Skeletal muscle satellite cell (primary cell): ENCODE results near the gene CERS6.

ENCODE experiments used
- H3K27me3 ChIP-seq: 2 replicates; pipeline ENCODE4 v1.7.0; 2013; ENCODE audit warnings: low read length; ENCODE audit not compliant: control insufficient read depth, insufficient read depth
- H3K36me3 ChIP-seq: 2 replicates; pipeline ENCODE4 v1.7.0; 2013; ENCODE audit warnings: mild to moderate bottlenecking, control low read depth, low read length; ENCODE audit not compliant: insufficient read depth
- H3K4me1 ChIP-seq: 2 replicates; pipeline ENCODE4 v1.7.0; 2013; ENCODE audit warnings: low read length; ENCODE audit not compliant: control insufficient read depth, insufficient read depth
- H3K4me2 ChIP-seq: 2 replicates; pipeline ENCODE4 v1.7.0; 2013; ENCODE audit warnings: mild to moderate bottlenecking, low read length
- H3K4me3 ChIP-seq: 2 replicates; pipeline ENCODE4 v1.7.0; 2013; ENCODE audit warnings: low read length
- H3K9ac ChIP-seq: 2 replicates; pipeline ENCODE4 v1.7.0; 2013; ENCODE audit warnings: mild to moderate bottlenecking, low read depth, low read length, moderate library complexity
- H3K9me3 ChIP-seq: replicated peaks from 2 replicates; pipeline ENCODE4 v1.7.0; 2013; ENCODE audit warnings: mild to moderate bottlenecking, control low read depth, low read length

The CERS6 gene

DNA sequence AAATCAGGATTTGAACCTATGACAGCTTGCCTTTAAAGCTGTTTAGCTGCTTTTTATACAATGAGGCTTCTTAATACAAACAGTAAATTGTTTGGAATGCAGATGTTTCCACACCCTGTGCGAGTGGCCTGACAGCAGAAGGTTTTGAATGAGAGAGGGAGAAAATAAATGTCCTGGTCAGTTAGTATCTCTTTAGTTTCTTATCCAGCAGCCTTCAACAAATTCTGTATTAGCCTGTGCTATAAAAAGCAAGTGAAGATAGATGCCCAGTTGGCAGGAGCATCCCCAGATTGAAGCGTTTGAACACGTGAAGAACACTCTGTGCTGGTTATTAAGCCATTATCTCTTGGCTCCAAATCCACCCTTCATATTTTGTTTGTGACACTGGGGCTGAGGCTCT lies 70.6 kb downstream of the CERS6 start:
- Histone ChIP-seq H3K36me3 (no peaks in the 10 kb centered on the region), H3K4me3 (no peak overlapping the region), H3K9me3 (no peaks in the 10 kb centered on the region), H3K27me3 (no peaks in the 10 kb centered on the region), H3K4me1 (peaks cover 58% of the 10 kb centered on the region), H3K9ac (no peak overlapping the region), H3K4me2 (no peak overlapping the region)

DNA sequence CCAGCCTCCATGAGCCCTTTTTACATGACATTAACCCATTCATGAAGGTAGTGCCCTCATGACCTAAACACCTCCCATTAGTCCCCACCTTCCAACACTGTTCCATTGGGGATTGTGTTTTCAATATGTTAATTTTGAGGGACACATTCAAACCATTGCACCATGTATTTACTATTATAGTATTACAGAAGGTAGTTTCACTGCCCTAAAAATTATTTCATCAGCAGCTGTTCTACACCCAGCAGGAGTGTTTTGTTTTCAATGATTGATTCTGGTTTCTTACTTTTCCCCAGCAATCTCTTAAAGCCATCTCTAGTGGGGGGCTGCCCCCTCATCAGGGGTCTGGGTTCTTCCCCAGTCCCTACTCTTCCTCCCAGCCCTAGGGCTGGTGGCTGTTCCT lies 71.9 kb downstream of the CERS6 start:
- Histone ChIP-seq H3K4me3 (no peak overlapping the region), H3K9me3 (no peaks in the 10 kb centered on the region), H3K4me2 (no peak overlapping the region), H3K27me3 (no peaks in the 10 kb centered on the region), H3K4me1 (peaks cover 54% of the 10 kb centered on the region), H3K9ac (no peak overlapping the region), H3K36me3 (no peaks in the 10 kb centered on the region)

DNA sequence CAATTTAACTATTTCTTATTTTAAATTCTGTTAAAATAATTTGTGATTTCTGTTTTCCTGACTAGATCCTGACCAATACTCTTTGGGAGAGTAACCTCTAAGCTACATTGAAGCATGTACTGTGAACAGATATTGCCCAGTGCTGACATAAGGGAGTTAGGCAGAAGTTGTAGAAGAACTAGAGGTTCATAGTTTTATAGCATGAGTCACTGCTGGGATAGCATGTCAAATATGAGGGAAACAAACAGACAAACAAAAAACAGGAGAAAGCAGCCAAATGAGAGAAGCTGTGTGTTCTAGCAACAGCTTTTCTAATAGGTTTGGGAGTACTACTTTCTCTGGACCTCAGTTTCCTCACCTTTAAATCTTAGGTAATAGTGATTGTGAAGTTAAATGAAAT lies 72.4 kb downstream of the CERS6 start:
- H3K4me2 ChIP-seq: no peak overlapping the region
- H3K4me3 ChIP-seq: no peak overlapping the region
- no peaks in the 10 kb centered on the region for H3K36me3 ChIP-seq
- H3K9me3 ChIP-seq: no peaks in the 10 kb centered on the region
- no peaks in the 10 kb centered on the region for H3K27me3 ChIP-seq
- H3K4me1 ChIP-seq: peaks cover 54% of the 10 kb centered on the region
- H3K9ac ChIP-seq: no peak overlapping the region

DNA sequence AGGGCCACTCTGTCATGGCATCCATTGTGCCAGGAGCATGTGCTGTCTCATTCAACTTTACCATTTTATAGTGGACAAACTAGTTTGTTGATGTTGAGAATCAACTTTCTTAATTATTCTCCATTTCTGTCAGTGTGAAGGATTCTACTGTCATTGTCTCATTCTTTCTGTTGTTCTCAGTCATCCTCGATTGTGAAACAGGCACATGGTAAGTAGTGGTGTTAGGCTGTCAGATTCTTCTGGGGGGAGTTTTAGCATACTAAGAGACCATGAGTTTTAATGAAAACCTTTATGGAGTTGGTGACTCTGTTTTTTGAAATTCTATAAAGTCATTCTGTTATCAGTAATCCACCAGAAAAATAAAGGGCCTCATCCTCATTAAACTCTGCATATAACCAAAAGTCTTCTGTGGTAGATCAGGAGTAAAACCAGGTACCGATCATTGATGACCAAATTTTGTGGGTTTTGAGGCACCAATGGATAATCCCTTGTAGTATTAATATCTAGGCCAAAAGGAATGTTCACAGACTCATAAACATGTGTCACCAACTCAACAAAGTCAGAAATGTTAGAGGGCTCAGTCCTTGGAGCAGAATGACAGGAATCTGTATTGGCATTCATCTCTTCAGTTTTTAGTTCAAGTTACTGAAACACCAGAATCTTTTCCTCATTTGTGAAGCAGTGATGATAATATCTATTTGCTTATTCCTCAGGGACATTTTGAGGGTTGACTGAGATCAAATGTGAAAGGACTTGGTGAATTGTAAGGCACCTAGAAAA lies 73.2 kb downstream of the CERS6 start:
- Histone ChIP-seq H3K4me3 (no peak overlapping the region), H3K36me3 (no peaks in the 10 kb centered on the region), H3K9me3 (no peaks in the 10 kb centered on the region), H3K9ac (no peak overlapping the region), H3K27me3 (no peaks in the 10 kb centered on the region), H3K4me2 (no peak overlapping the region), H3K4me1 (peaks cover 54% of the 10 kb centered on the region)

DNA sequence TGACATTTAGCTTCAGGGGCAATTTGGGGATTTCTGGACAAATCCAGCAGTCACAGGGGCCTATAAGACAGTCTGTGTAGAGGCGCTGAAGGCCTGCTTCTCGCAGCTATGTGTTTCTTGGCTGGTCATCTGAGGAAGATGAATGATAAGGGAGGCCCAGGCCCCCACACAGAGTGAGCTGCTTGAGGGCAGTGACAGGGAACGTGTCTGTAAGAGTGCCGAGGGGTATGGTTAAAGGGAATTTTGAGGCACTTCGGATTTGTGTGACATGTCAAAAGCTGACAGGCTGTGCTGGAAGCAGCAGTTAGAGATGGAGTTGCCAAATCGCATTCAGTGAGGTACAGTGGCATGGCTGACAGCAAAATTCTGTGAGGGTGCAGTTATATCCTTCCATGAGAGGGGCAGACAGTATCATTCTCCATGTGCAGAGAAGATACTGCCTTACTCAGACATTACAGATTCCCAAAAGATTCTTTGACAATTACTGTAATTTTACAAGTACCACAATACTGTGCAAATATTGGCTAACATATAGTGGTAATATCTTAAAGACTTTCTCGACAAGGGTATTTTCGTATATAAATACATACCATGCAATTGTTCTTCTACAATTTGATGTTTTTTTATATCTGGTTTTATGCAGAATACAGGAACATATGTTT lies 74.0 kb downstream of the CERS6 start:
- peaks cover 54% of the 10 kb centered on the region for H3K4me1 ChIP-seq

DNA sequence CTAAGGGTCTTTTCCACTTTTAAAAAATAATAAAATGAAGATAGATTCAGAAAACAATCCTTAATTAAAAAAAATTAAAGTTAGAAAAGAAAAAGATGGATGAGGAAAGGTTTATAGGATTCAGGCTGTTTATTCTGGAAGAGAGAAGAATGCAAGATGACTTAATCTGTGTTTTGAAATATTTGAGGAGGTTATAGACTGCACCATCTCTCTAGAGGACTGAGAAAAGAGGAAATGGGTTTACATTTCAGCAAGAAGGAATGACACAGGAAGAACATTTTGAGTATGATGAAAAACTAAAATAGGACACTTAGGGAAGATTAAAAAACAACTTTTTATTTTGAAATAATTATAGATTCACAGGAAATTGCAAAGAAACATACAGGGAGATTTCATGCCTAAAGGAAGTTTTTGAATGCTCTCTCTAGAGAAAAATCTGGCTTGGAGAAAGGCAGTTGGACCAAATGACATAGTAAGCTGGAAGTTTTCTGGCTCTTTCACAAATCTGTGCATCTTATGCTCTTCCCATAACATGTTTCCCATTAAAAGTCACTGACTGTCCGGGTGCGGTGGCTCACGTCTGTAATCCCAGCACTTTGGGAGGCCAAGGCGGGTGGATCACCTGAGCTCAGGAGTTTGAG lies 75.0 kb downstream of the CERS6 start:
- Histone ChIP-seq H3K4me1 (peaks cover 52% of the 10 kb centered on the region), H3K9me3 (no peaks in the 10 kb centered on the region), H3K9ac (peak overlapping the region; percentile 36), H3K36me3 (no peaks in the 10 kb centered on the region), H3K27me3 (no peaks in the 10 kb centered on the region), H3K4me2 (peak overlapping the region; percentile 12), H3K4me3 (no peak overlapping the region)

More for the DNA sequence above, 74.0 kb downstream of the CERS6 start:
- no peak overlapping the region for H3K4me3 ChIP-seq
- H3K27me3 ChIP-seq: no peaks in the 10 kb centered on the region
- H3K36me3 ChIP-seq: no peaks in the 10 kb centered on the region
- H3K4me2 ChIP-seq: no peak overlapping the region
- H3K9ac ChIP-seq: no peak overlapping the region
- no peaks in the 10 kb centered on the region for H3K9me3 ChIP-seq

DNA sequence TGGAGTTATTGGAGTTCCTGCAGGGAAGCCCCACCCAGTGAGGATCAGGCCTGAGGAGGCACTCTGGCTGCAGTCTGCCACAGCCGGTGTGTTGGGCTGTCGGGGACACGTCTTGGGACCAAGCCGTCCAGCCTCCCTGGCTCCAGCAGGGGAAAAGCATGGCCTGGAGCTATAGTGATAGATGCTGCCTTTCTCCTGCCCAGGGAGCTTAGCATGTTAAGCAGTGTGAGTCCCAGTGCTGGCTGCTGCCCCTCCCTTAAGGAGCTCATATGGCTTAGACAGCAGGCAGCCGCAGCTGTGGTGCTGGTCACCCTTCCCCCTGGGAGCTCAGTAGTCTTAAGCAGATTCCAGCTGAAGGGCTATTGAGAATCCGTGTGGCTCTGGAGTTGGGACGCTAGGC lies 78.9 kb downstream of the CERS6 start:
- no peak overlapping the region for H3K9ac ChIP-seq
- H3K4me3 ChIP-seq: no peak overlapping the region
- H3K27me3 ChIP-seq: no peaks in the 10 kb centered on the region
- H3K4me2 ChIP-seq: no peak overlapping the region
- no peaks in the 10 kb centered on the region for H3K9me3 ChIP-seq
- H3K4me1 ChIP-seq: peaks cover 35% of the 10 kb centered on the region
- no peaks in the 10 kb centered on the region for H3K36me3 ChIP-seq

DNA sequence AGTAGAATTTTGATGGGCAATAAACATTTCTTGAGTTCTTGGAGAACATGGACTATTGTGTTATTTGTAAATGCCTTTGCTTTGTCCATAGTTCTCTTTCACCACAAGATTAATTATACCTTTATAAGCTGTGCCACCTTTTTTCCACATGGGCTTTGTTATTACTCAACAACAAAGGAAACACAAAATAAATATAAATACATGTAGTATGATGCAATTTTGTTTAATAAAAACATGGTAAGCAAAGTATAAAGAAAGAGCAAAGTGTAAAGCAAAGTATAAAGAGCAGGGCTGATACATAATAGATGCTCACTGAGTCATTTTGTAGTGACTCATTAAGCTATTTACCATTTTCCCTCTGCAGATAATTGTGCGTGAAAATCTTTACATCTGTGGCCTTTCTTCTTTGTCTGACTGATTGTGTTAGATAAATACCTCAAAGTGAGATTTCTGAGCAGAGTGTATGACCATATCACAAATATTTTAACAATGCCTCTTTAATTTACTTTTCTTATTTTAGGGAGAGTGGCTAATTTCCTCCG lies 80.9 kb downstream of the CERS6 start:
- Histone ChIP-seq H3K4me1 (peaks cover 16% of the 10 kb centered on the region), H3K9ac (no peak overlapping the region), H3K27me3 (no peaks in the 10 kb centered on the region), H3K36me3 (no peaks in the 10 kb centered on the region), H3K9me3 (no peaks in the 10 kb centered on the region), H3K4me2 (no peak overlapping the region), H3K4me3 (no peak overlapping the region)

DNA sequence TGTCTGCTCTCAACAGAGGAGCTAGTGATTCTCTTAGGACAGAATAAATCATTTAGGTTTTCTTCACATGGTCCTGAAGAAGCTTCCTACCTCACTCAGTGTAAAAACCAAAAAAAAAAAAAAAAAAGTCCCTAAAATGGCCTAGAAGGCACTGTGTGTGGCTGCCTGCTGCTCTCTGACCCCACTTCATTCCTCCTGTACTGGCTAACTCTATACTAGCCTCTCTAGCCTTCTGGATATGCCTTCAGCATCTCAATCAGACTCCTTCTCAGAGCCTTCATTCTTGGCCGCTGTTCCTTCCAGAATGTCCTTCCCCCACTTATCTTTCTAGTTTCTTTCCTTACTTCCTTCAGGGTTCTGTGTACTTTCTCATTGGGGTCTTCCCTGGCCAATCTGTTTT lies 82.1 kb downstream of the CERS6 start:
- Histone ChIP-seq H3K4me3 (no peak overlapping the region), H3K36me3 (no peaks in the 10 kb centered on the region), H3K27me3 (no peaks in the 10 kb centered on the region), H3K9ac (no peak overlapping the region), H3K9me3 (no peaks in the 10 kb centered on the region), H3K4me1 (peaks cover 16% of the 10 kb centered on the region), H3K4me2 (no peak overlapping the region)

DNA sequence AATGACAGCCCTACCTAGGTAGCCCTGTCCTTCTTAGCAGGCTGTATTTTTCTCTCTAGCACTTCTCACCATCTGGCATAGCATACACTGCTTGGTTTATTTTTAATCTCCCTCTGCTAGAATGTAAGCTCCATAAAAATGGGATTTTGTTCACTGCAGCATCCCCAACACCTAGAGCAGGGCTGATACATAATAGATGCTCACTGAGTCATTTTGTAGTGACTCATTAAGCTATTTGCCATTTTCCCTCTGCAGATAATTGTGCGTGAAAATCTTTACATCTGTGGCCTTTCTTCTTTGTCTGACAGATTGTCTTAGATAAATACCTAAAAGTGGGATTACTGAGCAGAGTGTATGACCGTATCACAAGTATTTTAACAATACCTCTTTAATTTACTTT lies 82.5 kb downstream of the CERS6 start:
- H3K27me3 ChIP-seq: no peaks in the 10 kb centered on the region
- no peak overlapping the region for H3K9ac ChIP-seq
- no peak overlapping the region for H3K4me2 ChIP-seq
- H3K9me3 ChIP-seq: no peaks in the 10 kb centered on the region
- peaks cover 16% of the 10 kb centered on the region for H3K4me1 ChIP-seq
- no peak overlapping the region for H3K4me3 ChIP-seq
- no peaks in the 10 kb centered on the region for H3K36me3 ChIP-seq

DNA sequence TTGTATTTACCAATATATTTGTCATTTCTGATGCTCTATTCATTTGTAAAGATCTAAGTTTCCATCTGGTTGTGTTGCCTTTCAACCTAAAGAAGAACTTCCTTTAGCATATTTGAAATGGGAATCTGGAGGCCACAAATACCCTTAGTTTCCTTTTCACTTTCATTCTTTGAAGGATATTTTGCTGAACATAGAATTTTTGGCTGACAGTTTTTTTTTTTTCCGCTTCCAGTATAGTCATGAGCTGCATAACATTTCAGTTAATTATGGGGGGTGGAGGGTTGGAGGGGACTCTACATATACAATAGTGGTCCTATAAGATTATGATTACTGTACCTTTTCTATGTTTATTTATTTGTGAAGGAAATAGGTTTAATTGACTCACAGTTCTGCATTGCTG lies 83.9 kb downstream of the CERS6 start:
- Histone ChIP-seq H3K27me3 (no peaks in the 10 kb centered on the region), H3K4me1 (peaks cover 20% of the 10 kb centered on the region), H3K4me3 (no peak overlapping the region), H3K4me2 (no peak overlapping the region), H3K9ac (no peak overlapping the region), H3K9me3 (no peaks in the 10 kb centered on the region), H3K36me3 (no peaks in the 10 kb centered on the region)
